Right renal pelvis (tissue), 4 donors: Measurements from ENCODE around the gene CFAP251. TPM values are rescaled to one million over a fixed set of nuclear protein-coding genes. Genes with fewer than 3 reads are reported as not detected.
"Not testable (repeated sequence)": the region's sequence is repeated elsewhere in the genome, so short reads cannot be mapped to it uniquely, and the experiment has no call there.

ENCODE experiments used
- DNase-seq, 4 donors: peaks; one replicate each; pipeline ENCODE4 v3.0.0-alpha.2; 2013; ENCODE audit warnings: low read depth in 4 of 4, low spot score in 3 of 4, missing footprints in 1 of 4
- polyA plus RNA-seq, 4 donors: library from polyadenylated mRNA; unstranded; fragments of 120-200 nt; gene quantifications; one replicate each; pipeline ENCODE4 v1.2.1, GENCODE V29; 2013; ENCODE audit not compliant: insufficient read length in 4 of 4

The CFAP251 gene, protein sequence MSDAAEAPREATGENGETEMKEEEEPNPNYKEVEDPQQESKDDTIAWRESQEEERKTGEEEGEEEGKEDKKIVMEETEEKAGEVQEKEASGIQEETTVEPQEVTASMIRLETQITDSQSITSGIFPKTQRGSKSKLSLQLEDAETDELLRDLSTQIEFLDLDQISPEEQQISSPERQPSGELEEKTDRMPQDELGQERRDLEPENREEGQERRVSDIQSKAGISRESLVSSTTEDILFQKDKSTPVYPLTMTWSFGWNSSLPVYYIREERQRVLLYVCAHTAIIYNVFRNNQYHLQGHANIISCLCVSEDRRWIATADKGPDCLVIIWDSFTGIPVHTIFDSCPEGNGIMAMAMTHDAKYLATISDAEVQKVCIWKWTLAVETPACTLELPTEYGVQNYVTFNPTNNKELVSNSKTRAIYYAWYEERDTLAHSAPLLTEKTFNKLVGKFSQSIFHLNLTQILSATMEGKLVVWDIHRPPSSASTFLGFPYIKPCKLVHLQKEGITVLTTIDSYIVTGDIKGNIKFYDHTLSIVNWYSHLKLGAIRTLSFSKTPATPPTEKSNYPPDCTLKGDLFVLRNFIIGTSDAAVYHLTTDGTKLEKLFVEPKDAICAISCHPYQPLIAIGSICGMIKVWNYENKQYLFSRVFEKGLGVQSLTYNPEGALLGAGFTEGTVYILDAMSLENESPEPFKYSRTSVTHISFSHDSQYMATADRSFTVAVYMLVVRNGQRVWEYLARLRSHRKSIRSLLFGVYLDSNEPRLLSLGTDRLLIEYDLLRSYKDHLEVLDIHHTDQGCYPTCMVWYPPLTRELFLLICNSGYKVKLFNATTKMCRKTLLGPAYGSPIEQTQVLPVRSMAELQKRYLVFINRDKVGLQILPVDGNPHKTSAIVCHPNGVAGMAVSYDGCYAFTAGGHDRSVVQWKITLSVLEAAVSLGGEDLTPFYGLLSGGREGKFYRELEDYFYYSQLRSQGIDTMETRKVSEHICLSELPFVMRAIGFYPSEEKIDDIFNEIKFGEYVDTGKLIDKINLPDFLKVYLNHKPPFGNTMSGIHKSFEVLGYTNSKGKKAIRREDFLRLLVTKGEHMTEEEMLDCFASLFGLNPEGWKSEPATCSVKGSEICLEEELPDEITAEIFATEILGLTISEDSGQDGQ
- 10 to 100 TPM in 2 of 4 donors, 1 to 10 TPM in 2; 9.6 to 14.5 (median 10.3) TPM for polyA plus RNA-seq

DNA sequence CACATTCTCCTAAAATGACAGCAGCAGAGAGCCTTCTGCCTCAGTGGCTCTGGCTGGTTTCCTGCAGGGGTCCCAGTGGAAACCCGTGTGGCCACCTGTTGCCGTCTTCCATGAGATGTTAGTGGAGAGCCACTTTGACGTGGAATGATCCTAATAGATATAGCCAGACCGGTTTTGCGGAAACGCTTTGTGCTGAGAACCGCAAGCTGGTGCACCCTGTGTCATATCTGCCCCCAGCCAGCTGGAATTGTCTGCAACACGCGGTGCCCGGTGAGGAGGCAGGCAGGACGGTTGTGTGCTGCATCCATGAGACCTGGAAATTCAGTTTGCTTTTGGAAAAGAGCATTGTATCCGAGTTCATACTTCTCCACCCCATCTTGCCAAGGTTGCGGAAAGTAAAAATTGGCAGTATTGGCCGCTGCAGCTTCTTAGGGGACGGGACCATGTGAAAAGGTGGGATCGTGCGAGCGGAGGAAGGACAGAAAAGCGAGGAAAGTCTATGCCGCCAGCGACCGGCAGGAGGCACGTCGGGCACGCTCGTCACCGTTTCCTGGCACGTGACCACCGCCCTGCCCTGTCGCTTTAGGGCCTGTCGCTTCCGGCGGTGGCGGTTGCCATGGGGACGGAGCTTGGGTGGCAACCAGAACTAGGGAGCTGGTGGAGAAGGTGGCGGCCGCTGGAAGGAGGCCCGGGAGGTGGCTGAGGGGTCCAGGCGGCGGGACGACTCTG is at the start of gene CFAP251:
Gene CFAP251, plus strand, starts transcription at position 643 of the 729 bp plus-strand sequence. CDS start 2,714 bp downstream, outside the sequence.
- peak; percentile 75 to 92 (median 84) for DNase-seq

DNA sequence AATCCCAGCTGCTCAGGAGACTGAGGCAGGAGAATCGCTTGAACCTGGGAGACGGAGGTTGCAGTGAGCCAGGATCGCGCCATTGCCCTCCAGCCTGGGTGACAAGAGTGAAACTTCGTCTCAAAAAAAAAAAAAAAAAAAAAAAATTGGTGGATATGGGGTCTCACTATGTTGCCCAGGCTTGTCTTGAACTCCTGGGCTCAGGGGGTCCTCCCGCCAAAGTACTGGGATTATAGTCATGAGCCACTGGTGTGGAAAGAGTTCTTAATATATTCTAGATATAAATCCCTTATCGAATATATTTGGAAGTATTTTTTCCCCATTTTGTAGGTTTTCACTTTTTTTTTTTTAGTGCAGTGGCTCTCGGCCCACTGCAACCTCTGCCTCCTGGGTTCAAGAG is 49.2 kb upstream of the CFAP251 start:
- not testable (repeated sequence) for DNase-seq

DNA sequence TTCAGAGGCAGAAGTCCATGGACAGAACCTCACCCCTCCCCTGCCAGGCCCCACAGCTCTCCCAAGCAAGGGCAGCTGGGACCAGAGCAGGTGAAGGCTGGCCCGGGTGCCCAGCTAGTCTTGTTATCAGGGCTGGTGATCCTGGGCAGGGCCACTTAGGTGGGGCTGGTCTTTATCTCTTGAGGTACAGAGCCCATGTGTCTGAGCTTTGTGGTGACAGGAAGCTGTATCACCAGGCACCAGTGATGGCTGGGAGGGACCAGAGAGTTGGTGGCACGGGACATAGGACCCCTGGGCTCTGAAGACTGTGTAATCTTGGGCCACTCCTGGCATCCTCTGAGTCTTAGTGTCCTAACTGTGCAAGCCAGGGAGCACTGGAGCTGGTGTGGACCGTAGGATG is 46.9 kb upstream of the CFAP251 start:
- no peak for DNase-seq

DNA sequence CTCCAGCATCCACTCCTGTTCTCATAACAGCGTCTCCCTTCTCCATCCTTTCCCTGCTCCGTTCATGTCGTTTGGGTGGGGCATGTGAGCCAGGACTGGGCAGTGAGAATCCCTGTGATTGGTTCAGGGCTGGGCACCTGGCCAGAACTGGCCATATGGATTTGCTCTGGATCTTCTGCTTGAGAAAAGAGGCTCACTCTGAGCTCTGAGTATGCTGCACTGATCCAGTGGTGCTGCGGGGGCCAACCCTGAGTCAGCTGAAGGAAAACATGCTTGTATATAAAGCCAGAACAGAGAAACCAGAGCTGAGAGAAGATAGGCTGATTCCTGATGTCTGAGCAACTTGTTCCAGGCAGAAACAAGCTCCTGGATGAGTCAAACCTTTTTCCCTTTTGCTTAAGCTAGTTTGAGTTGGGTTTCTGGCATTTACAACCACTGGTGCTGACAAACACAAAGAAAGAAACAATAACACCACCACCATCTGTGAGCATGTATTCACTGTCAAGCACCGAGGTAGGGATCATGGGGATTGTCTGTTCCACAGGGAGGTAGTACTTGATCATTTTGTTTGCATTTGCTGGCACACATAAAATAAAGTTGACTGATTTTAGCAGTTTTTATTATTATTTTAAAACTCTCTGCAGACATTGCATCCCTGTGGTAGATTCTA is 45.7 kb upstream of the CFAP251 start:
- peak in 2 of 4 donors; percentile 48 to 54 for DNase-seq

DNA sequence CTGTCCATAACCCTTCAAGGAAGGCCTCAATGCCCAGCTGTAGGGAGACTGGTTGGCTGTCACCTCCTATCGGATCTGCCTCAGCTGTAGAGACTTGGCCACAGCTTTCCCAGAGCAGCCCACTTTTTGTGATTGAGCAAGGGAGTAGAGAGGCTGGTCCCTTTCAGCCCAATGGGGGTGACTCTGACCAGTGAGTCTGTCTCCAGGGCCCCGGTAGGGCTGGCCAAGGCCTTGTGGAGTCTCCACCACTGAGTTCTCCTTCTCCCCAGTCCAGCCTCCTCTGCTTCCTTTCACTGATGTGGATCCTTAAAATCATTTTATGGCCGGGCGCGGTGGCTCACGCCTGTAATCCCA is 45.2 kb upstream of the CFAP251 start:
- DNase-seq: no peak

DNA sequence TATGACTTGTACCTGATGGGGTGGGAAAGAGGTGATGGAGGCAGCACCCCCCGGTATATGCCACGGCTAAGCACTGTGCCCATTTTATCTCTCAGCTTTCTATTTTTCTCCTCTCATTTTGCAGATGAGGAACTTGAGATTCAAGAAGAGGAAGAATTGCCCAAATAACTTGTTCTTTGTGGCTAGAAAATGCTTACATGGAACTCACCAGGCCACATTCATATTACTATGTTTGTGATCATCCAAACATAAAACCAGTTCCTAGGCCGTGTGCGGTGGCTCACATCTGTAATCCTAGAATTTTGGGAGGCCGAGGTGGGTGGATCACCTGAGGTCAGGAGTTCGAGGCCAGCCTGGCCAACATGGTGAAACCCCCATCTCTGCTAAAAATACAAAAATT is 44.3 kb upstream of the CFAP251 start:
- no peak for DNase-seq

DNA sequence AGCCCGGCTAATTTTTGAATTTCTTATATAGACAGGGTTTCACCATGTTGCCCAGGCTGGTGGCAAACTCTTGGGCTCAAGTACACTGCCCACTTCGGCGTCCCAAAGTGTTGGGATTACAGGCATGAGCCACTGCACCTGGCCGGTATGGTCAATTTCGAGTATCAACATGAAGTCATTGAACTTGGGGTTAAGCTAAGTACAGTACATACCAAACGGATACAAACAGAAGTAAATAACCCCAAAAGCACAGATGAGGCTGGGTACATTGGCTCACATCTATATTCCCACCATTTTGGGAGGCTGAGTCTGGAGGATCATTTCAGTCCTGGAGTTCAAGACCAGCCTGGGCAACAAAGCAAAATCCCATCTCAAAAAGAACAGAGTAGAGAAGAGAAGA is 42.8 kb upstream of the CFAP251 start:
- no peak for DNase-seq

DNA sequence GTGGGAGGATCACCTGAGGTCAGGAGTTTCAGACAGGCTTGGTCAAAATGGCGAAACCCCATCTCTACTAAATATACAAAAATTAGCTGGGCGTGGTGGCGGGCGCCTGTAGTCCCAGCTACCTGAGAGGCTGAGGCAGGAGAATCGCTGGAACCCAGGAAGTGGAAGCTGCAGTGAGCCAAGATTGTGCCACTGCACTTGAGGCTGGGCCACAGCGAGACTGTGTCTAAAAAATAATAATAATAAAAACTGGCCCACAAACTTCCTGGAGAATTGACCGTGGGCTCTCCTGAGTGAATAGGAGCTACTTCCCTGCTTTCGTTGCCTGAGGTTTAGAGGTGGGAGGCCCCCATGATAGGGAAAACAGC is 42.3 kb upstream of the CFAP251 start:
- not testable (repeated sequence) for DNase-seq

DNA sequence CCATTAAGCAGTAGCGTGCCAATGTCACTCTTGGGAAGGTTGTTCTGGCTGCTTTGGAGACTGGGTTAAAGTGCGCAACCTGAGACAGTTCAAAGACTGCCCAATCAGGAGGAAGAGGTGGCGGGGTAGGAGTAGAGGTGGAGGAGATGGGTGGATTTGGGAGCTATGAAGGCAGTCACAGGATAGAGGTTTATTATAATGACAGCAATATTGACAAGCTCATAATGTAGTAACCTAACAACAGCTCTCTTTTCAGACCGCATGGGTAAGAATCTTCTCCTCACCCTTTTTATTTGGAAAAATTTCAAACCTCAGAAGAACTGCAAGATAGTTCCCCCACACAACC is 35.1 kb upstream of the CFAP251 start:
- DNase-seq: no peak

DNA sequence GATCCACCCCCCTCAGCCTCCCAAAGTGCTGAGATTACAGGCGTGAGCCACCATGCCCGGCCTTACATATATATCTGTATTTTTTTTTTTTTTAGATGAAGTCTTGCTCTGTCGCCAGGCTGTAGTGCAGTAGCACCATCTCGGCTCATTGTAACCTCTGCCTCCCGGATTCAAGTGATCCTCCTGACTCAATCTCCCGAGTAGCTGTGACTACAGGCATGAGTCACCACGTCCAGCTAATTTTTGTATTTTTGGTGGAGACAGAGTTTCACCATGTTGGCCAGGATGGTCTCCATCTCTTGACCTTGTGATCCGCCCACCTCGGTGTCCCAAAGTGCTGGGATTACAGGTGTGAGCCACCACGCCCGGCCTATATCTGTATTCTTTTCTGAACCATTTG is 33.3 kb upstream of the CFAP251 start:
- not testable (repeated sequence) for DNase-seq

DNA sequence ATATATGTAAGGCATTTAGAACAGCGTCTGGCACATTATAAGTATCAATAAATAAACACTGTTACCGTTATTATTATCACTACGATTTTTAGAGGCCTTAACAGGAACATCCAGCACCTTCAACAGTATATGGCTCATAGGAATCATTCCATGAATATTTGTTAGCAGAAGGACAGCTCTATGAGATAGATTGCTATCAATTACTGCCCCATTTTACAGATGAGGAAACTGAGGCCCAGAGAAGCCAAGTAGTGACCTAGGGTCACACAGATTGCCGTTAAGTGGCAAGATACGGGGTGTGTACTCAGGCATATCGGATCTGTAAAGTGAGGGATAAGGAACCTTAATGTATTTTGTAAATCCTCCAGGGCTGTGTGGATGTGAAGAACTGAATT is 30.3 kb upstream of the CFAP251 start:
- no peak for DNase-seq

DNA sequence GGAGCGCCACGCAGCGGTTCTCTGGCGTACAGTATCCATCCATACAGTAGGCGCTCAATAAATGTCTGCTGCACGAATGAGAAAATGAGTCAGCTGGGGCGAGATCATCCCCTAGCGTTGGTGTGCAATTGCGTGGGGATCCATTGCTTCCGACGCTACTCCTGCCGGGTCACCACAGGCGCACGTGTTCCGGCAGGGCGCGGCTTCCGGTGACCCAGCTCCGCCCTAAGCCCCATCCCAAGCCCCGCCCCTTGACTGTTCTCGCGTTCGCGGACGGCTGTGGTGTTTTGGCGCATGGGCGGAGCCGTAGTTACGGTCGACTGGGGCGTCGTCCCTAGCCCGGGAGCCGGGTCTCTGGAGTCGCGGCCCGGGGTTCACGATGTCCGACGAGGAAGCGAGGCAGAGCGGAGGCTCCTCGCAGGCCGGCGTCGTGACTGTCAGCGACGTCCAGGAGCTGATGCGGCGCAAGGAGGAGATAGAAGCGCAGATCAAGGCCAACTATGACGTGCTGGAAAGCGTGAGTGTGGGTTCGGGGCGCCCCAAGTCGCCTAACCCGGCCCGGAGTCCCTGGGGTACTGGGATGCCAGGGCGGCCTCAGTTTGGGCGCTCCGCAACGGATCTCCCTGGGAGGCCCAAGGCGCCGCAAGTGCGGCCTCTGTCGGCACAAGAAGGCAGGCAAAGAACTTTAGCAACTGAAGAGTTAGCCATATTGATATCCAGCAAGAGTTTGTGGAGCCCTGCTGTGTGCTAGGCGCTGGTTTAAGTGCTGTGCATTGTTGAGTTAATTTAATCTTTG is 29.7 kb upstream of the CFAP251 start, which contains the start of gene PSMD9:
Gene PSMD9, plus strand, starts transcription at position 313 of the 796 bp plus-strand sequence. Its CDS starts 67 bp downstream, at position 380.
- peak; percentile 91 to 93 (median 91) for DNase-seq

DNA sequence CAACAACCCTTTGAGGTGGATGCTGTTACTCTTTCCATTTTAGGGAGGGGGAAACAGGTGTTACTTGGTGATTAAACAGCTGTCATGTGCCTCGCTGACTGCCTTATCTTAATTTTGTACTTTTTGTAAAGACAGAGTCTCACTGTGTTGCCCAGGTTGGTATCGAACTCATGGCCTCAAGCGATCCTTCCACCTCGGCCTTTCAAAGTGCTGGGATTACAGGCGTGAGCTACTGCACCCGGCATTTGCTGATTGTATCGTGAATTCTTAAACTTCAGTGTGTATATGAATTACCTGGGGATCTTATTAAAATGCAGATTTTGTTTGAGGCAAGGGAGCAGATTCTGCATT is 29.1 kb upstream of the CFAP251 start:
- no peak for DNase-seq

DNA sequence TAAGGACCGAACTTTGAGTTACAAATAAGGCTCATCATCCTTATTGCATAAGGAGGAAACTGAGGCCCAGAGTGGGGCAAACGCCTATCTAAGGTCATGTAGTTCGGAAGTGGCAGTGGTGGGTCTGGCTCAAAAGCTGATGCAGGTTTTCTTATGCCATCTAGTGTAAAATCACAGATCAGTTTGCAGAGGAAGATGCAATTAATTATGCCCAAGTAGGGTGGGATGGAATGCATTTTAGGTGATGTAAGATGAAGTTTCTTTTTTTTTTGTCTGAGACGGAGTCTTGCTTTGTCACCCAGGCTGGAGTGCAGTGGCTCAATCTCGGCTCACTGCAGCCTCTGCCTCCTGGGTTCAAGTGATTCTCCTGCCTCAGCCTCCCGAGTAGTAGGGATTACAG is 28.7 kb upstream of the CFAP251 start:
- not testable (repeated sequence) for DNase-seq

DNA sequence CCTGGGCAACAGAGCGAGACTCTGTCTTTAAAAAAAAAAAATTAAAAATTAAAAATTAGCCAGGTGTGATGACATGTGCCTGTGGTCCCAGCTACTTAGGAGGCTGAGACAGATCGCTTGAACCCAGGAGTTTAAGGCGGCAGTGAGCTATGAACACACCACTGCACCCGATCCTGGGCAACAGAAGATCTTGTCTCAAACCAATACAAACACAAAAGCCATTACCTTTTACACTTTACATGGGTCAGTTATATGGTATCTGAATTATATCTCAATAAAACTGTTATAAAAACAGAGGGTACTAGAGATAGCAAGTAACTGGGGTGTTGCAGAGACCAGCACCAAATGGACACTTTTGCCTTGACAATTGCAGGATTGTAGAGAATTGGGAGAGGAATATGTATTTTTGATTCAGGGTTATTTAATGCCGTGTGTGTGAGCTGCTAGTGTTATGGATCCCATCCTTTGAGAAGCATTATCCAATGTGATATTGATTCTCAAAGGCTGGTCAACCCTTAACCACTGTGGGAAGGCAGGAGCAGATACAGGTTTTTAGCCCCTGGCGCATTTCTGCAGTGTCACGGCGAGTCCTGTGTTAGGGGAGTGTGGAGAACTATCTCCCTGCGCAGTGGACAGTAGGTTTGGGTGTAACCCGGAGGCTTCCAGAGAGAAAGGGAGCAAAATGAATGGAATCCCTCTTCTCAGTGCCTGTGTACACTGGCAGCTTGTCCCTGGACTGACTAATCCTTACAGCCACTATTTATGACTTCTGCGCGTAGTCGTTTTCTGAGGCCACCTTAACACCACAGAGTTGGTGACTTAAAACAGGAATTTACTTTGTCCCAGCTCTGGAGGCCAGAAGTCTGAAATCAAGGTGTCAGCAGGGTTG is 25.5 kb upstream of the CFAP251 start:
- DNase-seq: no peak

DNA sequence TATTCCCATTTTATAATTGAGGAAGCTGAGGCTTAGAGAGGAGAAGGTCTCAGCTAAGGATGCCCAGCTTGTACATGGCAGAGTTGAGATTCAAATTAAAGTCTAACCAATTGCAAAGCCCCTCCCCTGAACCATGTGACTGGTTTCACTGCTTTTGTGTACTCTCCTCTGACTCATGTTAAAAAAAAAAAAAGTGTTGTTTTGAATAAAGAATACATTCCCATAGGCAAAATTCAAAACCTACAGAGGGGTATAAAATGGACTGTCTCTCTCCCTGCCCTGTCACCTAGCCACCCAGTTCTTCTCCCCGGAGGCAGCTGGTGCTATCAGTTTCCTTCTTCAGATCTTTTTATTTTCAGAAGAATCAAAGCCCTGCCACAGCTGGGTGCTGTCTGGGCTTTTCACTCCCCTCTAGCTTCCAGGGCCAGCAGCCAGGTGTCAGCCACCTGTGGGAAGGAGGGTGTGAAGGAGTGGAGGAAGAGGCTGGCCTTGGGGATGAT is 24.4 kb upstream of the CFAP251 start:
- no peak for DNase-seq

DNA sequence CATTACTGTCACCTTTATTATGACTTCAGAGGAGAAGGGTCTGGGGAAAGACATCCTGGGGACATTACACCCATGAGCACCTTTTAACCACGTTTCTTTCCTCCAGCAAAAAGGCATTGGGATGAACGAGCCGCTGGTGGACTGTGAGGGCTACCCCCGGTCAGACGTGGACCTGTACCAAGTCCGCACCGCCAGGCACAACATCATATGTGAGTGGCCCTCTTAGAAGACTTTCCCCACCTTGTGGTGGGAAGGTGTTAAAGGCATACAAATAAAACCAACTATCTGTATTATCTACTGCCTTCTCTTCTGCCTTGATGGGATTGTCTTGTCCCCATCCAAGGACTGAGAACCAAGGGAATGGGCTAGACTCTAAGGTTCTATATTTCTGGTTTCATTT is 23.8 kb upstream of the CFAP251 start:
- no peak for DNase-seq

DNA sequence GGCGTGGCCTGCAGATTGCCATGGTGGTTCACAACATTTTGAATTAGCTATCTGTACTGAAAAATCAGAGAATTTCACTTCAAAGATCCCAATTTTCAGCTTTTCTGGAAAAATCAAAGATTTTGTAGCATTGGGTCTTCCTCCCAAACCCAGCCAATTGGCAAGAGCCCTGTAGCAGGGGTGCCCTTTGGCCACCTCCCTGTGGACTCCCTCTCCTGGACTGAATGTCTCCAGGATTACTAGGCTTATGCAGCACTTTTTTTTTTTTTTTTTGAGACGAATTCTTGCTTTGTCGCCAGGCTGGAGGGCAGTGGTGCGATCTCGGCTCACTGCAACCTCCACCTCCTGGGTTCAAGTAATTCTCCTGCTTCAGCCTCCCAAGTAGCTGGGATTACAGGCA is 20.1 kb upstream of the CFAP251 start:
- DNase-seq: no peak
